CD4-positive, alpha-beta T cell (primary cell): ENCODE data around the gene RAD51B. TPM values are rescaled to one million over a fixed set of nuclear protein-coding genes. Genes with fewer than 3 reads are reported as not detected.

Source experiments
- ATAC-seq: fragments of 200-7000 bp; cut with Tn5 transposase; one replicate; pipeline ENCODE4 v1.10.0; 2022; ENCODE audit warnings: mild to moderate bottlenecking; ENCODE audit not compliant: poor library complexity
- CTCF ChIA-PET: fragments of 350-600 bp; sonication (Branson Sonifier 250); formaldehyde crosslinking; loops from one replicate; lab custom pipeline; 2021; ENCODE audit warnings: antibody characterized with exemption, inconsistent platforms; lab: Charles Lee
- POLR2A ChIA-PET: fragments of 350-600 bp; sonication (Branson Sonifier 250); formaldehyde crosslinking; loops from one replicate; lab custom pipeline; 2021; ENCODE audit warnings: antibody characterized with exemption, inconsistent platforms; lab: Charles Lee
- DNase-seq, 14 experiments: peaks; one replicate each; pipeline ENCODE4 v3.0.0-alpha.2; 2013 to 2020; ENCODE audit warnings: mixed read lengths in 2 of 14
- H3K27ac ChIP-seq, 2 donors: one replicate each; pipeline versions ENCODE4 v1.5.1 to v1.7.0; 2013; ENCODE audit warnings: low read length in 2 of 2, low read depth in 1 of 2, mild to moderate bottlenecking in 1 of 2
- H3K27me3 ChIP-seq, 2 experiments: 1 replicate in 1 of 2; 2 replicates in 1 of 2; pipeline versions ENCODE4 v1.6.1 to v1.7.0; 2013; ENCODE audit warnings: low read length in 2 of 2, control low read depth in 1 of 2, mild to moderate bottlenecking in 1 of 2, moderate library complexity in 1 of 2; ENCODE audit not compliant: insufficient read depth in 2 of 2, control insufficient read depth in 1 of 2
- H3K36me3 ChIP-seq: one replicate; pipeline ENCODE4 v1.6.1; 2013; ENCODE audit warnings: low read length, control low read depth; ENCODE audit not compliant: insufficient read depth
- H3K4me1 ChIP-seq: one replicate; pipeline ENCODE4 v1.6.1; 2013; ENCODE audit warnings: low read length, control low read depth; ENCODE audit not compliant: insufficient read depth
- H3K4me3 ChIP-seq: one replicate; pipeline ENCODE4 v1.5.1; 2013; ENCODE audit warnings: mild to moderate bottlenecking, low read length, moderate library complexity
- H3K9me3 ChIP-seq, 2 experiments: 1 replicate in 1 of 2; 2 replicates in 1 of 2; pipeline versions ENCODE4 v1.6.1 to v1.7.0; 2013; ENCODE audit warnings: low read length in 2 of 2, mild to moderate bottlenecking in 2 of 2, control low read depth in 1 of 2, moderate library complexity in 1 of 2; ENCODE audit not compliant: control insufficient read depth in 1 of 2, insufficient read depth in 1 of 2
- H3K27ac Mint-ChIP-seq: one replicate; pipeline ENCODE4 v1.8.0; 2020; ENCODE audit warnings: mixed read lengths
- H3K27me3 Mint-ChIP-seq: one replicate; pipeline ENCODE4 v1.8.0; 2021; ENCODE audit warnings: mixed read lengths
- H3K36me3 Mint-ChIP-seq: one replicate; pipeline ENCODE4 v1.8.0; 2021; ENCODE audit warnings: low read depth, mixed read lengths
- H3K4me1 Mint-ChIP-seq: one replicate; pipeline ENCODE4 v1.8.0; 2021; ENCODE audit warnings: low read depth, mixed read lengths
- H3K4me3 Mint-ChIP-seq: one replicate; pipeline ENCODE4 v1.8.0; 2020; ENCODE audit warnings: mild to moderate bottlenecking, mixed read lengths
- H3K9me3 Mint-ChIP-seq: one replicate; pipeline ENCODE4 v1.8.0; 2020; ENCODE audit warnings: mixed read lengths
- CTCF ChIP-seq: fragments of 200-600 bp; IDR thresholded peaks from one replicate; pipeline ENCODE4 v1.8.0; 2022; ENCODE audit warnings: antibody characterized with exemption, mild to moderate bottlenecking
- intact Hi-C, 2 experiments: fragments of 100-400 bp; cut with DNase I in 1 of 2; cut with micrococcal nuclease in 1 of 2; formaldehyde crosslinking; loops; one replicate each; pipeline versions ENCODE4 v1.15.1 to v1.9.0; 2023 to 2025; cut with DNase I, micrococcal nuclease
- total RNA-seq, 174 experiments: library from RNA in 2 of 174; stranded (reverse) in 2 of 174; gene quantifications; one replicate each; pipeline ENCODE4 v1.2.3 and lab custom pipeline; 2021 to 2026

Gene RAD51B
- total RNA-seq, 2 experiments from 2014 or later, result 18.4 to 20.0 TPM

- no peak overlapping the region for H3K27ac ChIP-seq
- Mint-ChIP-seq H3K36me3 (no peaks in the 10 kb centered on the region), H3K9me3 (no peaks in the 10 kb centered on the region), H3K4me1 (no peaks in the 10 kb centered on the region), H3K4me3 (no peak overlapping the region), H3K27ac (no peak overlapping the region), H3K27me3 (no peaks in the 10 kb centered on the region)
- H3K27me3 ChIP-seq, result no peaks in the 10 kb centered on the region
- no peaks in the 10 kb centered on the region for H3K9me3 ChIP-seq
- ATAC-seq, result no peak
- POLR2A ChIA-PET, result interaction anchor here (0.7 kb wide), 1 partner anchor 832 kb away, joined by 3 read pairs; no protein-coding TSS in a partner anchor
- no peak overlapping the region for H3K4me3 ChIP-seq
- H3K4me1 ChIP-seq, result no peaks in the 10 kb centered on the region
- no peak for DNase-seq
- CTCF ChIA-PET, result no interaction called here
- TF ChIP-seq CTCF, result no peak
- intact Hi-C loops, result no loop called here
- no peaks in the 10 kb centered on the region for H3K36me3 ChIP-seq
Observed at GRCh38 chr14:67950386-67950785, 130.8 kb downstream of the RAD51B start.

DNA sequence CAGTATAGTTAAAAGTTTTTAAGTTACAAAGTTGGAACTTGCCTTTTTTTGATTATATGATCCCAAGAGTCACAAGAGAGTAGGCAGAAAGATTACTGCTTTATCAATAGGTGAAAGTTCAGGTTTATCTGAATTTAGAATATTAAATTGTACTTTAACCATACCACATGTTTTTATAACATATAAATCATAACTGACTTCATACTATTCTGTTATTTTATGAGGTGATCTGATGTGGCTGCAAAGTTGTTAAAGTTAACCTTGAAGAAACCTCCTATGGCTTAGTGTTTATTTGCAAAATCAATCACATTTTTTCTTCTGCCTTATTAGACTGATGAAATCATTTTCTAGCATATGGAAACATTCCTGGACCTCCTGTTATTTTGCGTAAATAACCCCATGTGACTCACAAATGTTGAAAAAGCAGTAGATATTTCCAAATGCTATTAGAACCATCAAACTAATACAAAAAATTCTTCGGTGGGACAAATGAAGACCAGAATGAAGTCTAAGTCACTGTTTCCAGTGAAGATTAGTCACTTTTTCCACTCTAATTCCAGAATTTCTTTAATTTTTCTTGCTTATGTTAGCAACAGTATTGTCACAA lies 132.1 kb downstream of the RAD51B start:
- Mint-ChIP-seq H3K9me3 (no peaks in the 10 kb centered on the region), H3K4me1 (no peaks in the 10 kb centered on the region), H3K27me3 (no peaks in the 10 kb centered on the region), H3K36me3 (no peaks in the 10 kb centered on the region), H3K27ac (no peak overlapping the region), H3K4me3 (no peak overlapping the region)
- Histone ChIP-seq H3K4me1 (no peaks in the 10 kb centered on the region), H3K27ac (no peak overlapping the region), H3K9me3 (no peaks in the 10 kb centered on the region), H3K36me3 (no peaks in the 10 kb centered on the region), H3K27me3 (no peaks in the 10 kb centered on the region), H3K4me3 (no peak overlapping the region)
- DNase-seq (no peak), ATAC-seq (no peak)
- POLR2A ChIA-PET, result no interaction called here
- CTCF ChIA-PET, result no interaction called here
- intact Hi-C loops, result no loop called here
- no peak for TF ChIP-seq CTCF

DNA sequence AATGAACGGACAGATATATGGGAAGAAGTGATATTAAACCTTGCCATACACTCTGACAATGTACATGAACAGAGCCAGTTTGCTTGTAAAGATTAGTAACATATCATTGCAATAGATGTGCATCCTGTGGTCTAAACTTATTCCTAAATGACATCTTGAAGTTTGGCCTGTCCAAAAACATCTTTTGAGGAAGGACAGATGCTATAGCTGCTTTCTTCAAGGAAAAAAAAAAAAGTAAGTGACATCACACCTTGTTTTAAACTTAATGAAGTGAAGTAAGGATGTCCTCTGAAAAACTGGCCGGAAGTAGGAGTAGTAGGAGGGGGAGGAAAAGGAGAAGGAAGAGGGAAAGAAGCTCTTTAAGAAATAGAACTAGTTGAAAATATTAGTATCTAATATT lies 132.8 kb downstream of the RAD51B start:
- Mint-ChIP-seq H3K27me3 (no peaks in the 10 kb centered on the region), H3K4me1 (no peaks in the 10 kb centered on the region), H3K27ac (no peak overlapping the region), H3K36me3 (no peaks in the 10 kb centered on the region), H3K4me3 (no peak overlapping the region), H3K9me3 (no peaks in the 10 kb centered on the region)
- no peak overlapping the region for H3K4me3 ChIP-seq
- DNase-seq (no peak), ATAC-seq (no peak)
- no peaks in the 10 kb centered on the region for H3K36me3 ChIP-seq
- no peak for TF ChIP-seq CTCF
- POLR2A ChIA-PET, result interaction anchor here (0.6 kb wide), 1 partner anchor 519 kb away, joined by 4 read pairs; no protein-coding TSS in a partner anchor
- CTCF ChIA-PET, result no interaction called here
- intact Hi-C loops, result no loop called here
- no peaks in the 10 kb centered on the region for H3K27me3 ChIP-seq
- H3K27ac ChIP-seq, result no peak overlapping the region
- no peaks in the 10 kb centered on the region for H3K9me3 ChIP-seq
- no peaks in the 10 kb centered on the region for H3K4me1 ChIP-seq
